ENCODE measurements around the gene CDKN2D. TPM values are rescaled to one million over a fixed set of nuclear protein-coding genes. Genes with fewer than 3 reads are reported as not detected.

The CDKN2D gene
- total RNA-seq, 2 donors from 2014 or later, result 3.7 to 8.2 TPM

DNA sequence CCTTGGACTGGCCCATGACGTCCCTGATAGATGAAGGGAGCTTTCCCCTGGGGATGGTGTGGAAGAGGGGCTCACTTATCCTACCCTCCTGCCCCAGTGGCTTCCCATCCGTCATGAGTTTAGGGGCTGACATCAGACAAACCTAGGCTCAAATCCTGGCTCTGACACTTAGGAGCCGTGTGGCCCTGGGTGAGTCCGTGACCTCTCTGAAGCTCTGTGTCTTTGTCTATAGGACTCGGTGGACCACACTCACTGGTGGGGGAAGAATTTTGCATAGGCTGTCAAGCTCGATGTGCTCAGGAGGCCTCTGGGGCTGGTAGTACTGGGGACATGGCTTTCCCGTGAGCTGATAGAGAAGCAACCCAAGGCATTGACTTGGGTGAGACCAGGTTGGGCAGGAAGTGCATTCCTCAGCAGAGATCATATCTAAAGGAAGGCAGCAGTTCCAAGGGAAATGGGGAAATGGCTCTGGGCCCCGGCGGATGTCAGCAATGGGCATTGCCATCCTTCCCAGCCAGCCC is 35.7 kb upstream of the CDKN2D start:
- Histone ChIP-seq H3K4me1 (replicated peaks) (peaks cover 2% of the 10 kb centered on the region), H3K36me3 (no peaks in the 10 kb centered on the region), H3K27ac (peak overlapping the region; percentile 64 to 79), H3K4me3 (no peak overlapping the region), H3K9me3 (no peaks in the 10 kb centered on the region), H3K27me3 (replicated peaks; ENCODE audit: insufficient read depth) (no peaks in the 10 kb centered on the region)
- intact Hi-C loops (cut with DNase I), result no loop called here
- DNase-seq (ENCODE audit: low spot score), result no peak
- TF ChIP-seq POLR2A (IDR thresholded peaks at IDR 0.05), result no peak
- TF ChIP-seq POLR2AphosphoS5 (IDR thresholded peaks at IDR 0.05), result no peak
- TF ChIP-seq, protein P1, sequence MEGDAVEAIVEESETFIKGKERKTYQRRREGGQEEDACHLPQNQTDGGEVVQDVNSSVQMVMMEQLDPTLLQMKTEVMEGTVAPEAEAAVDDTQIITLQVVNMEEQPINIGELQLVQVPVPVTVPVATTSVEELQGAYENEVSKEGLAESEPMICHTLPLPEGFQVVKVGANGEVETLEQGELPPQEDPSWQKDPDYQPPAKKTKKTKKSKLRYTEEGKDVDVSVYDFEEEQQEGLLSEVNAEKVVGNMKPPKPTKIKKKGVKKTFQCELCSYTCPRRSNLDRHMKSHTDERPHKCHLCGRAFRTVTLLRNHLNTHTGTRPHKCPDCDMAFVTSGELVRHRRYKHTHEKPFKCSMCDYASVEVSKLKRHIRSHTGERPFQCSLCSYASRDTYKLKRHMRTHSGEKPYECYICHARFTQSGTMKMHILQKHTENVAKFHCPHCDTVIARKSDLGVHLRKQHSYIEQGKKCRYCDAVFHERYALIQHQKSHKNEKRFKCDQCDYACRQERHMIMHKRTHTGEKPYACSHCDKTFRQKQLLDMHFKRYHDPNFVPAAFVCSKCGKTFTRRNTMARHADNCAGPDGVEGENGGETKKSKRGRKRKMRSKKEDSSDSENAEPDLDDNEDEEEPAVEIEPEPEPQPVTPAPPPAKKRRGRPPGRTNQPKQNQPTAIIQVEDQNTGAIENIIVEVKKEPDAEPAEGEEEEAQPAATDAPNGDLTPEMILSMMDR (IDR thresholded peaks at IDR 0.05), result no peak
- WGBS, result 87% methylated on average over 9 of the region's 9 CpGs

DNA sequence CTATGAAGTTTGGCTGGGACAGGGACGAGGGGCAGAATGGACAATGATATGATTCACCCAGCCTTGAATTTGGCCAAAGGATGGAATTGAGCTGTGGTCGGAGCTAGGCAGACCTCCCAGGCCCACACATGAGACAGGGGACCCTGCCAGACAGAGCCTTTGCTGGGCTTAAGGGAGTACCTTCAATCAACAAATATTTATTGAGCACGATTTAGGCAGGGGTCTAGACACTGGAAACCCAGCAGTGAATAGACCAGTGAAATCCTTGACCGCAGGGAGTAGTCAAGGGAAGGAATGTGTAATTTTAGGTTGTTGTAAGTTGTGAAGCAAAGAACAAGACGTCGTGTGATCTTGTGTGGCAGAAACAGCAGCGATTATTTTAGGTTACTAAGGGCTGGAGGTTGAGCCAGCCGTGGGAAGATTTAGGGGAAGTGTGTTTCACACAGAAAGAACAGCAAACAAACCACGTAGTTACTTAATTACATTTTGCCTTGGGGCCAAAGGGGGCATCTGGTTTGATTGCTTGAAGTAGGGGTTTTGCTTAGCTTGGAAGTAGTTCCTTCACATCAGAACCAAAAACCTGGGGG is 35.2 kb upstream of the CDKN2D start:
- DNase-seq (ENCODE audit: low spot score), result no peak
- Histone ChIP-seq H3K27ac (peak overlapping the region; percentile 64 to 79), H3K27me3 (replicated peaks; ENCODE audit: insufficient read depth) (no peaks in the 10 kb centered on the region), H3K4me3 (peak overlapping the region in 1 of 2 donors; percentile 5), H3K9me3 (no peaks in the 10 kb centered on the region), H3K36me3 (no peaks in the 10 kb centered on the region), H3K4me1 (replicated peaks) (peaks cover 2% of the 10 kb centered on the region)
- 31% methylated on average over 9 of the region's 9 CpGs for WGBS
- intact Hi-C loops (cut with DNase I), result no loop called here
- TF ChIP-seq POLR2AphosphoS5 (IDR thresholded peaks at IDR 0.05), result no peak
- TF ChIP-seq POLR2A (IDR thresholded peaks at IDR 0.05), result no peak
- TF ChIP-seq, protein P1 (IDR thresholded peaks at IDR 0.05), result no peak

DNA sequence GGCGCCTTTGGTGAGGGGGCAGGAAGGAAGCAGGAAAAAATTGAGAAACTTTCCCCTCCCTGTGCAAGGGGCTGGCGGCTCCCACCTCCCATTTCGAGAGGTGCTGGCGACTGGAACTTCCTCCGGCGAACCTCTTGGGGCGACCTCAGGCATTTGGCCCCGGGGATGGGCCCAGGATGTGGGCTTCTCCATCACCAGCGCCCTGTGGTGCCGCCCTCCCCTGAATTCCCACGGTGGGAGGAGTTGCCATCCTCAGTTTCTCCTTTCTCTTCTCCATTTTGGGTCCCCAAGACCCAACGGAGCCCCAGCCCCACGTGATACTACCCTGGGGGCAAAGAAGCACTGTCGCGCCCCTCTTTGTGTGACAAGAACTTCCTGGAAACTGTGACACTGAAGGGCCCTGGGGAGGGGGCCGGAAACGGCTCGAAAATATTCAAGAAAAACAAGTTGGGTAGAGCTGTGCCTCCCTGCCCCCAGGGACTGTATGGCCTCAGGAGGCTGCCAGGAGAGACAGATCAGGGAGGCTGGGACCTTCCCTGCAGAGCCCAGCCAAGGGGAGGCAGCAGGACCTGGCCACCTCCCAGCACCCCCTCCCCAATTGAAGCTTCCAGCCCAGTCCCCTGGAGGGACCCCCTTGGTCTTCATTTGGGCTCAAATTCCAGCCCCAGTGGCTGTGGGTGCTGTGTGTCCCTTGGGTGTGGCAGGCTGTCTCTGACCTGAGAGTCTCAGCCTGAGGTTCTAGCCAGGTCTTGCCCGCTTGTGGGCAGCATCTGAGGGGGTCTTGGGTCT is 34.5 kb upstream of the CDKN2D start:
- TF ChIP-seq POLR2AphosphoS5 (IDR thresholded peaks at IDR 0.05) (no peak), POLR2A (IDR thresholded peaks at IDR 0.05) (no peak)
- TF ChIP-seq, protein P1 (IDR thresholded peaks at IDR 0.05), result no peak
- WGBS, result 14% methylated on average over 19 of the region's 19 CpGs

DNA sequence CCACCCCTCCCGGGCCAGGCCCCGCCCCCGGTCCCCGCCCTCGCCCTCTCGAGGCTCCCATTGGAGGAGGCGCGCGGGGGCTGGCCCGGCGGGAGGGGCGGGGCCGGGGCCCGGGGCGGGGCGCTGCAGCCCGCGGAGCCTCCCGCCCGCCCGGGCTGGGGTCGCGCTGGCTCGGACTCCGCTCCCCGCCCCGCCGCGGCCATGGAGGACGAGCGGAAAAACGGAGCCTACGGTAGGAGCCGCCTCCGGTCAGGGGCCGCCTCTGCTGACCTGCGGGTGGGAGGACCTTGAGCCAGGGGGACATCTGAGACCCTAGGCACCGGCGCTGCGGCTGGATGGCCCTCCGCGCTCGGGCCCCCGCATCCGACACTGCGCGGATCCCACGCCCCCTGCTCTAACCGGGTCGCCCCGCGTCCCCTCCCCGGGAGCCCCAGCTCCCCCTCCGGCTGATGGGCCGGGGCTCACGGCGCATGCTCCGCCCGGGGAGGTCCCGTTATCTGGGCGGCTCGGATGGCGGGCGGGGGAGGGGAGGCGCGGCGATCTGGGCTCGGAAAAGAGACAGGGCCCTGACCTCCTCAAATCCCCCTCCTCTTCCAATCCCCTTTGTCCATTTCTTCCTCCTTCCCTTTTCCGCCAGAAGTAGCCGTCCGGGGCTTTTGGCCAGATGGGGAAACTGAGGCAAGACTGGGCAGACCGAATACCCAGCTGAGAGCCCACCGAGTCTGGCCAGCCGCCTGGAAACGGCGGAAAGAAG is 33.7 kb upstream of the CDKN2D start:
- H3K27me3 ChIP-seq (replicated peaks; ENCODE audit: insufficient read depth), result no peaks in the 10 kb centered on the region
- peaks cover 2% of the 10 kb centered on the region for H3K4me1 ChIP-seq (replicated peaks)
- peak overlapping the region; percentile 64 to 79 for H3K27ac ChIP-seq
- TF ChIP-seq POLR2AphosphoS5 (IDR thresholded peaks at IDR 0.05) (no peak), POLR2A (IDR thresholded peaks at IDR 0.05) (peak; percentile 16)
- TF ChIP-seq, protein P1 (IDR thresholded peaks at IDR 0.05), result no peak
- under 1% methylated on average over 68 of the region's 76 CpGs for WGBS
- peak; percentile 72 for DNase-seq (ENCODE audit: low spot score)
- H3K9me3 ChIP-seq, result no peaks in the 10 kb centered on the region
- no peaks in the 10 kb centered on the region for H3K36me3 ChIP-seq
- intact Hi-C loops (cut with DNase I), result no loop called here
- peak overlapping the region; percentile 91 to 93 for H3K4me3 ChIP-seq

More for the DNA sequence above, 34.5 kb upstream of the CDKN2D start:
- no peak for DNase-seq (ENCODE audit: low spot score)
- H3K4me3 ChIP-seq, result peak overlapping the region; percentile 91 to 93
- peak overlapping the region; percentile 64 to 79 for H3K27ac ChIP-seq
- peaks cover 2% of the 10 kb centered on the region for H3K4me1 ChIP-seq (replicated peaks)
- H3K27me3 ChIP-seq (replicated peaks; ENCODE audit: insufficient read depth), result no peaks in the 10 kb centered on the region
- intact Hi-C loops (cut with DNase I), result no loop called here
- no peaks in the 10 kb centered on the region for H3K9me3 ChIP-seq
- no peaks in the 10 kb centered on the region for H3K36me3 ChIP-seq

All from prostate gland (tissue), 2 donors.